HepG2 (cell line): Measurements from ENCODE around the gene CDKN1A.

Source experiments
- CTCF ChIP-seq: sonication (generic); formaldehyde crosslinking; IDR thresholded peaks from 2 replicates; pipeline ENCODE4 v1.5.0; 2020; ENCODE audit warnings: mild to moderate bottlenecking, missing genetic modification reagents, moderate library complexity
- MTF1 ChIP-seq: sonication (generic); formaldehyde crosslinking; IDR thresholded peaks from 2 replicates; pipeline ENCODE4 v1.5.0; 2020; ENCODE audit warnings: missing genetic modification reagents
- REST ChIP-seq, 2 experiments: IDR thresholded peaks; 2 replicates each; pipeline ENCODE4 v1.6.1; 2011 to 2012; ENCODE audit warnings: low read length in 2 of 2, borderline replicate concordance in 1 of 2, low read depth in 1 of 2, mild to moderate bottlenecking in 1 of 2, moderate library complexity in 1 of 2
- ZNF770 ChIP-seq: sonication (generic); formaldehyde crosslinking; IDR thresholded peaks from 2 replicates; pipeline ENCODE4 v1.5.0; 2020; ENCODE audit warnings: mild to moderate bottlenecking, missing genetic modification reagents
- ZNF773 ChIP-seq: sonication (generic); formaldehyde crosslinking; IDR thresholded peaks from 2 replicates; pipeline ENCODE4 v1.4.0; 2020; ENCODE audit warnings: missing genetic modification reagents, borderline replicate concordance

- no peak for TF ChIP-seq ZNF770 (CRISPR knock-in tag)
- TF ChIP-seq CTCF: no peak
- no peak for TF ChIP-seq MTF1
- TF ChIP-seq ZNF773 (CRISPR knock-in tag): no peak
- TF ChIP-seq REST (IDR thresholded peaks at IDR 0.05; ENCODE audit: borderline replicate concordance in 1 of 2, low read depth in 1 of 2, low read length in 2 of 2): no peak
These were observed 12.5 kb downstream of the CDKN1A start for GRCh38 chr6:36691011-36691410.
